ENCODE measurements around the gene ERG. TPM values are rescaled to one million over a fixed set of nuclear protein-coding genes. Genes with fewer than 3 reads are reported as not detected.
A peak's percentile ranks its signal among the peaks of the same experiment; 100 is the strongest.

Gene ERG
- total and polyA plus RNA-seq, 4 donors = 8.6 to 30.3 (median 21.0) TPM

GRCh38 chr21:38383411-38384237, 114.7 kb downstream of the ERG start:
- Histone ChIP-seq H3K27me3 (ENCODE audit: control insufficient read depth in 3 of 3, insufficient read depth in 3 of 3, low read length in 2 of 3) (no peaks in the 10 kb centered on the region), H3K4me3 (no peak overlapping the region), H3K36me3 (ENCODE audit: control insufficient read depth in 4 of 4, insufficient read depth in 4 of 4, low read length in 4 of 4) (peaks cover 0 to 10% (median 0%) of the 10 kb centered on the region in 4 donors), H3K9me3 (ENCODE audit: control insufficient read depth in 4 of 4, insufficient read depth in 3 of 4, low read length in 3 of 4) (no peaks in the 10 kb centered on the region), H3K9ac (ENCODE audit: insufficient read depth in 1 of 2, low read length in 2 of 2) (no peak overlapping the region), H3K4me1 (ENCODE audit: control insufficient read depth in 5 of 5, insufficient read depth in 5 of 5, low read length in 5 of 5) (peaks cover 0 to 3% (median 0%) of the 10 kb centered on the region in 5 donors), H3K27ac (ENCODE audit: low read depth in 1 of 2, low read length in 1 of 2) (no peak overlapping the region)
- no peak for DNase-seq
- WGBS, 2 donors = 81 to 88% methylated on average over 34 of the region's 34 CpGs
- no peak for TF ChIP-seq CTCF (IDR thresholded peaks at IDR 0.05; ENCODE audit: control extremely low read depth, extremely low read depth)
- ATAC-seq (ENCODE audit: insufficient read depth, low FRiP score) = no peak

DNA sequence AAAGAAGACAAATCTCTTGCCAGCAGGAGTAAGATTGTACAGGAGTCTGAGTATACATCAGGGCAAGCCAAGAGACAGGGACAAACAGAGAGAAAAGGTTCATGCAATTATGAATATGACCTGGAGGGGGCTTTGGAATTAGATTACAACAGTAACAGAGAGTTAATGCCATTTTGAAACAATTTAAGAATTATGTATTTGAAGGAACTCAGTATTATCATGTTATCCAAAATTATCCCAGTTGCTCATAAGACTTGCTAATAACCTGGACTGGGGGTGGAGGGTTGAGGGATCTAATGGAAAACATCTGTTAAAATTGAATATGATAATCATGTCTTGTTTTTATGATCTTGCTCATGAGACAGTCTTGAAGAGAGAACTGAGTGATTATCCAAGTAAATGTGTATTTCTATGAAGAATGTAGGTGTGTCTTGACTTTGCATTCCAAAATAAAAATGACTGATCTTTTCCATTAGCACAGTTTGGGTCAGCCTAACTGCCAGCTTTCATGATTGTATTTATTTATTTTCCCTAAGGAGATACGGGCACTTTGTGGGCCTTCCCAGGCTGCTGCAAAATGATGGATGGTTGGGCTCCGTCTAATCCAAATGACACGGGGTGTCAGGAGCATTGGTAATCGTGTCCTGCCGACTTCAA, 117.7 kb downstream of the ERG start:
- no peak for ATAC-seq (ENCODE audit: insufficient read depth, low FRiP score)
- WGBS, 2 donors = 58 to 74% methylated on average over 5 of the region's 5 CpGs
- DNase-seq = peak in 1 of 3 donors; percentile 21

GRCh38 chr21:38379147-38379546, 119.1 kb downstream of the ERG start:
- ATAC-seq (ENCODE audit: insufficient read depth, low FRiP score) (no peak), DNase-seq (no peak)
- Histone ChIP-seq H3K4me1 (ENCODE audit: control insufficient read depth in 5 of 5, insufficient read depth in 5 of 5, low read length in 5 of 5) (peaks cover 0 to 8% (median 0%) of the 10 kb centered on the region in 5 donors), H3K9ac (ENCODE audit: insufficient read depth in 1 of 2, low read length in 2 of 2) (no peak overlapping the region), H3K27me3 (ENCODE audit: control insufficient read depth in 3 of 3, insufficient read depth in 3 of 3, low read length in 2 of 3) (no peaks in the 10 kb centered on the region), H3K4me3 (no peak overlapping the region), H3K36me3 (ENCODE audit: control insufficient read depth in 4 of 4, insufficient read depth in 4 of 4, low read length in 4 of 4) (peaks cover 0 to 6% (median 0%) of the 10 kb centered on the region in 4 donors), H3K27ac (ENCODE audit: low read depth in 1 of 2, low read length in 1 of 2) (no peak overlapping the region), H3K9me3 (ENCODE audit: control insufficient read depth in 4 of 4, insufficient read depth in 3 of 4, low read length in 3 of 4) (peaks cover 0 to 4% (median 0%) of the 10 kb centered on the region in 4 donors)
- WGBS, 2 donors = 83 to 95% methylated on average over 3 of the region's 3 CpGs
- TF ChIP-seq CTCF (IDR thresholded peaks at IDR 0.05; ENCODE audit: control extremely low read depth, extremely low read depth) = no peak

More for the DNA sequence above, 117.7 kb downstream of the ERG start:
- no peak for TF ChIP-seq CTCF (IDR thresholded peaks at IDR 0.05; ENCODE audit: control extremely low read depth, extremely low read depth)
- Histone ChIP-seq H3K4me3 (no peak overlapping the region), H3K9me3 (ENCODE audit: control insufficient read depth in 4 of 4, insufficient read depth in 3 of 4, low read length in 3 of 4) (peaks cover 0 to 4% (median 0%) of the 10 kb centered on the region in 4 donors), H3K36me3 (ENCODE audit: control insufficient read depth in 4 of 4, insufficient read depth in 4 of 4, low read length in 4 of 4) (peaks cover 0 to 6% (median 0%) of the 10 kb centered on the region in 4 donors), H3K9ac (ENCODE audit: insufficient read depth in 1 of 2, low read length in 2 of 2) (no peak overlapping the region), H3K27me3 (ENCODE audit: control insufficient read depth in 3 of 3, insufficient read depth in 3 of 3, low read length in 2 of 3) (no peaks in the 10 kb centered on the region), H3K4me1 (ENCODE audit: control insufficient read depth in 5 of 5, insufficient read depth in 5 of 5, low read length in 5 of 5) (peaks cover 0 to 8% (median 0%) of the 10 kb centered on the region in 5 donors), H3K27ac (ENCODE audit: low read depth in 1 of 2, low read length in 1 of 2) (no peak overlapping the region)
